Epidermal melanocyte (primary cell): ENCODE measurements around the gene UBL5.

ENCODE experiments used
- DNase-seq: peaks from one replicate; pipeline ENCODE4 v3.0.0; 2011; ENCODE audit warnings: low spot score; ENCODE audit not compliant: insufficient read length

UBL5 gene

DNA sequence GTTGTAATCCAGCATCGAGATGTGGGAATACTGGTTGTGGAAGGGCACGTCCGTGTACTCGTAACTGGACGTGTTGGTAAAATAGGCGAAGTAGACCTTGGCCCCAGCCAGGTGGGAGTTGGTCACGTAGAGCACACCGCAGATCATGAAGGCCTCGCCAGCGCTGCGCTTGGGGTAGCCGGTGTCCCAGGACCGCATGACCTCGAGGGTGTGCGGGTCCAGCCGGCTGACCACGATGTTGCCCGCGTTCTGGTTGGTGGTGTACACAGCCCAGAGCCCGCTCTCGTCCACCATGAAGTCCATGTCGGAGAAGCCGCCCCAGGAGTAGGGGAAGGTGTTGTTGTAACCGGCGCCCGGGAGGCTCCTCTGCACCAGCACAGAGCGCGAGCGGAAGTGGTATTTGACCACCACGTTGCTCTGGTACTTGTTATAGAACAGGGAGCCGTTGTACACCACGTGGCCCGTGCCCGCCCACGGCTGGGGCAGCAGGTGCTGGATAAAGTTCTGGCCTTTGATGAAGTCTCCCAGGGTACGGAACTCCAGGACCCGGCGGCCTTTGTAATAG lies 26.6 kb downstream of the UBL5 start:
- DNase-seq: no peak

DNA sequence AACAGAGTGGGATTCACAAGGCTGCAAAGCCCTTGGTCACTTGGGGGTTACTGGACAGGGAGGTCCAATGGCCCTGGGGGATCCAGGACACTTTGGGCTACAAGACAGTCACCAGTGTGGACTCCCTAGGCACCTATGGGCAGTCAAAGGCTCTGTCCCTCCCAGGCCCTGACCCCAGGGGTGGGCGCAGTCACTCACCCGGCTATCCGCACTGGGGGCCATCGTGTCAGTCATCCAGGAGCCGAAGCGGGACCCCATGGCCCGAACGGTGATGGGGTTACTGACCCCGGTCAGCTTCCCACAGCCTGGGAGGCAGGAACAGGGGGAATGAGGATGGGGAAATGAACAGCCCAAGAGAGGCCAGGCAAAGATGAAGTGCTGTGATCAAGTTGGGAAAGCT lies 28.9 kb downstream of the UBL5 start:
- no peak for DNase-seq

DNA sequence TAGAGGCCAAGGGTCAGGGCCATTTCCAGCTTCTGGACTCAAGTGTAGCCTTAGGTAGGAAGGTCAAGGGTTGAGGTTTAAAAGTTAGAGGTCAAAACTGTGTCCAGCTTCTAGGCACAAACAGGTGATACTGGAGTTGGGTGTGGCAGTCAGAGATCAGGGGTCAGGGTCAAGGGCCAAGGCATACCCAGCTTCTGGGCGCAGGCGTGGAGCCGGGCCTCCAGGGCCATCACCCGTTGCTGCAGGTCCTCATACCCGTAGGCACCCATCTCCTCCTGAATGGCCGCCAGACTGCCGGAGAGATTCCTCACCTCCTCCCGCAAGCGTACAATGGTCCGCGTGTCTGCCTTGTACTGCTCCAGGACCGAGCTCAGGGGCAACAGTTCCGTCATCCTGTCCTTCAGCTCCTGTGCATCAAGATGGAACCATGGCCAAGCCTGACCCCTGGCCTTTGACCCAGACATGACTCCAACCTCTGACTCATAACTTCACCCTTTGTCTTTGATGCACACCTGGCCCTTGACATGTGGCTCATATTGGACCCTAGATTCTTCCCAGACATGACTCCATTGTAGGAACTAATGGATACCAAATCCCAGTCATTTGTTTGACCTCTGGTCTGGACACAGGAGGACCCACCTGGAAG lies 29.5 kb downstream of the UBL5 start:
- DNase-seq: no peak

DNA sequence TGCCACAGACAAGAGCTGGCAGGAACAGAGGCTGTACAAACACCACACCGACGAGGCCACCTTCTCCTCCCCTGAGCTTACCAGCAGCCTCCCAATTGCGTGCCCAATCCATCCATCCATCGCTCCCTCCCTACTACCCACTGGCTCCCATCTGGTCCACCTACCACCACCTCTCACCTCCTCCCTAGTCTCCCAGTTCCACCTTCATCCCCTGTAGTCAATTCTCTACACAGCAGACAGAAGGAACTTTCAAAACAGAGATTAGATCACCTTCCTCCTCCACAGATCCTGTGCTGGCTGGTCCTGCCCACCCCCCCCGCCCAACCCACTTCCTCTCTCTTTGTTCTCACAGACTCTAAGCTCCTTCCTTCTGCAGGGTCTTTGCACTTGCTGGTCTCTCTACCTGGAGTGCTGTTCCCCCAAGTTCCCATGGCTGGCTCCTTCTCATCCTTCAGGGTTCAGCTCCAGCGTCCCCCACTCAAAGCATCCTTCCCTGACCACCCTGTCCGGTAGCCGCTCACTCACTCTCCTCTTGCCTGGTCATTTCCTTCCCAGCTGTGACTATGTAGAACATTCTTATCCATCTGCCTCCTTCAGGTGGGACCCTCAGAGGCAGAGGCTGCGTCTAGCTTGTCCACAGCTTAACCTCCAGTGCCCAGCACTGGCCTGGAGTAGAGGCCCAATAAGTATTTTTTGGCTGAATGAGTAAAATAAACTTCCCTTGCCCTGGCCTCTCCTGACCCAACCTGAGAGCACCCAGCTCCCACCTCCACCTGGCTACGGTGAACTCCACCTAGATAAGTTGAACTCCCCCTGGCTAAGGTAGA lies 30.4 kb downstream of the UBL5 start:
- no peak for DNase-seq

DNA sequence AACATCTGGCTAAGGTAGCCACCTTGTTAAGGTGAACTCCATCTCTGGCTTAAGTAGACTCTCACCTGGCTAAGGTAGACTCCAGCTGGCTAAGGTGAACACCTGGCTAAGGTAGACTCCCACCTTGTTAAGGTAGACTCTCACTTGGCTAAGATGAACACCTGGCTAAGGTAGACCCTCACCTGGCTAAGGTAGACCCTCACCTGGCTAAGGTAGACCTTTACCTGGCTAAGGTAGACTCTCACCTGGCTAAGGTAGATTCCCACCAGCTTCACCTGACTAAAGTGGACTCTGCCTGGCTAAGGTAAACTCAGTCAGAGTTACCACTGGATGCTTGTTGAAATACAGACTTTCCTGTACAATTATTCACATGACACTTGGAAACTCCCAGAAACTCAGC lies 31.0 kb downstream of the UBL5 start:
- DNase-seq: no peak

DNA sequence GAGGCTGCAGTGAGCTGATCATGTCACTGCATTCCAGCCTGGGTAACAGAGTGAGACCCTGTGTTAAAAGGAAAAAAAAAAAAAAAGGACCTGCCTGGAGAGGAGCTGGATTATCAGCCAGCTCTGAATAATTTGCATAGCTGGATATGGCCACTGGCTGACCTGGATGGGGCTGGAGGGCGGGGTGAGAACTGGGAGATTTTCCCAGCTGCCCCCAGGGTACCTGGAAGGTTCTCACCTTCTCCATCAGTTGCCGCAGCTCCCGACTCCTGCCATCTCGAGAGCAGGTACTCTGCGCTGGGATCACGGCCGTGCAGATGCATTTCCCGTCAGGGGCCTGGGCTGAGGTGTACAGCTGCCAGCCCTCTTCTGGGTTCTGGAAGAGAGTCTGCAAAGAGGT lies 32.7 kb downstream of the UBL5 start:
- DNase-seq: no peak

DNA sequence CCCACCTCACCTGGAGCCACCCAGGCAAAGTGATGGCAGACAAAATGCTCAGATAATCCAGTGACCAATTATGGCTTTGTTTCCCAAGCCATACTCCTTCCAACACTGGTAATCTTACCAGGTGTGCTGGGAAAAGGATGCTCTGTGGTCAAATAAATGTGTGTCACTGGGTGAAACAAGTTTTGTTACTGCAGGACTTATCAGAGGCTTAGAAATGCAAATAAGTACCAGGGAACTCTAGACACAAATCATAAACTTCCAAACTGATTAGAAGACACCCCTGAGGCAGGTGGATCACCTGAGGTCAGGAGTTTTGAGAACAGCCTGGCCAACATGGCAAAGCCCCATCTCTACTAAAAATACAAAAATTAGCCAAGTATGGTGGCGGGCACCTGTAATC lies 33.8 kb downstream of the UBL5 start:
- DNase-seq: no peak

DNA sequence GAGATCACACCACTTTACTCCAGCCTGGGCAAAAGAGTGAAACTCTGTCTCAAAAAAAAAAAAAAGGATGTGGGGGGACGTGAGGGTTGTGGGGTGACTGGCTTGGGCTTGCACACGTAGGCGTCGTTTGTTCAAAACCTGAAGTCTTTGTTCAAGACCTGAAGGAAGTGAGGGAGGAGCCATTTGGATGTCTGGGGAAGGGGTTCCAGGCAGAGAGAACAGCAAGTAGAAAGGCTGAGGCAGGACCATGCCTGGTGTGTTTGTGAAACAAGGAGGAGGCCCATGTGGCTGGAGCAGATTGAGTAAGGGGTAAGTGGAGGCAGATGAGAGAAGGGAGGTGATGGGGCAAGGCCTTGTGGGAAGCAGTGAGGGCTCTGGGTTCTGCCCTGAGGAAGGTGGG lies 35.2 kb downstream of the UBL5 start:
- no peak for DNase-seq

DNA sequence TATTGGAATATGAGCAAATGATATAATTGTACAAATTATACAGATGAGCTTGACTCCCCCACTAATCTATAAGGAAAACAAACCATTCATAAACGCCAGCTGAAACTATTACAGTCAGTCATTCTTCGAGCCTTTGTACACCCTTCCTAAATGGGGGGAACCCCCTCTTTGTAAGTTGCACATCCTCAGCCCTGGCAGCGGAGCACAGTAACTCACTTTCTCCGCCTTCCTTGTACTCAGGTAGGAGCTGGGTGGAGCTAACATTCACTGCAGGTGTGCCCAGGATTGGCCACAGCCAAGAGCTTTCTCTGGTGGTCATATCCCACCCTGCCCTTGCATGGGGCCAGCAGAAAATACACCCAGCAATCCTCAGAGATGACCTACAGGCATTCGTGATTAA lies 36.0 kb downstream of the UBL5 start:
- DNase-seq: no peak

DNA sequence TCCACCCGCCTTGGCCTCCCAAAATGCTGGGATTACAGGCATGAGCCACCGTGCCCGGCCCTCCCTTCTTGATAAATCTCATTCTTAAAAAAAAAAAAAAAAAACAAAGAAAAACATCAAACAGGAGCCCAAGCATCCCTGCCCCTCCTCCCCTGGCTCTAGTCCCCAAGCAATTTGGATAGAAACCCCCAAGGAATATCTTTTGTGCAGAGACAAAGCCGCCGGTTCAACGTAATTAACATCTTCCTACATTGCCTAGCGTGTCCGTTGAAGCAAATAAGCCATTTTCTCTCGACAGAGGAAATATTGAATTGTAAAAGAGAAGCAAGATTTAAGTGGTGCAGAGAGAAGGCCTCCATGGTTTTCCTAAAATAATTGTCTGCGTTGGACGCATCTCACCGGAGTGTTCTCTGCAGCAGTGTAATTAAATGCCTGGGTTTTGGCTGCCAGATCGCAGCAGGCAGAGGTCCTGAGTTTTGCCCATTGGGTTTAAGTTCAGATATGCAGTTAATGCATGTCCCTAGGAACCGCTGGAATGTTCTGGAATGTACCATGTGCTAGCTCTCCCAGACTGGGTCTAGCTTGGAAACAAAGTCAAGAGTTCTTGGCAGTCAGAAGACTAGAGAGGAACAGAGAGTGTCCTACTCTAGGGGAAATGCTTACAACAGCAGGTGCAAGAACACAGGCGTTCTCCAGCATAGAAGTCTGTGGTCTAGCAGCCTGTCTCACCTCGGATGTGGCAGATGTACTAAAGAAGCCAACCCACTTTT lies 38.2 kb downstream of the UBL5 start:
- DNase-seq: no peak

DNA sequence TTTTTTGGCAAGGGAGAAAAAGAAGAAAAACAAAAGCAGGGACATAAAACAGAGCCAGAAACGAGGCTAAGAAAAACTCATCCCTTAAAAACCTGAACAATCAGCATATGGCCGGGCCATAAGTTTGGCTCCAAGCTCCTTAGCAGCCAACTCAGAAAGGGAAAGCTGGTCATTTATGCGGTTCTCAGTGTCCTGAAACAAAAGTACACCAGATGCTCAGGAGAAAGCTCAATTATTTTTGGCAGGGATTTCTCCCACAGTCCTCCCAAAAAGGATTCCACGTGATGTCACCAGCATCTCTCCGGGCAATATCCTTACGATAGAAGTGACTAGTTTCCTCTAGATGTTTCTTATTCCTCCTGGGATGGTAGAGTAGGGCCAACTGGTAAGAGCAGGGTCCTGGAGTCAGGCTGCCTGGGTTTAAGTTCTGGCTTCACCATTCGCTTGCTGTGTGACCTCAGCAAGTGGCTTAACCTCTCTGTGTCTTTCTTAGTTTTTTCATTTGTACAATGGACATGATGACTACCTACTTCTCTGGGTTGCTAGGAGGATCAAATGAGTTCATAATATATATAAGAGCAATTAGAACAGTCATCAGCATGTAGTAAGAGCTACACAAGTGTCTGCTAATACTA lies 41.4 kb downstream of the UBL5 start:
- no peak for DNase-seq

DNA sequence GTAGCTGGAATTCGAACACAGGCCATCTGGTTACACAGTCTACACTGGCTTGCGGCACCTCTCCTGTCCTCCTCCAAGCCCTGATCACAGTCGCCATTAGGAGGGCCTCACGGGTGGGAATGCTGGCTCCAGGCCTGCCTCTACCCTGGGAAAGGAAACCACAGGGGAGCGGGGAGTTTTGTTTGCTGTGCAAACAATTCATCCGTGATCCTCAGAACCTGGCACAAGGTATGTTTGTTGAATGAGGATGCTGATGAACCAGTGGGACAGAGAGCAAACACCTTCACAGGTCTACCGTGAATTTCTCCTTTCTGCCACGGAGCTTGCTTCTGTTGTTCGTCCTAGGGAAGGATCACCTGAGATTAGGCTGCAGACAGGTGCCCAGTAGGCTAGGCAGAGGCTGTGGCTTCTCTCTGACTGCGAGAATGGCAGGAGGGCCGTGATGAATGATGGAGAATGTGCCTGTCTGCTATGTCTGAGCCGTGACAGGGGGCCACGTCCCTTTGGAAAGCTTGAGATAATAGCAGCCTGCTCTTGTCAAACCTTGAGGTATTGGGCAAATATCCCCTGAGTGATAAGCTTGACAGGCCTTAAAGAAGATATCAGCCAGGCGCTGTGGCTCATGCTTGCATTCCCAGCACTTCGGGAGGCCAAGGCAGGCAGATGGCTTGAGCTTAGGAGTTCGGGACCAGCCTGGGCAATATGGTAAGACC lies 44.1 kb downstream of the UBL5 start:
- DNase-seq: no peak

DNA sequence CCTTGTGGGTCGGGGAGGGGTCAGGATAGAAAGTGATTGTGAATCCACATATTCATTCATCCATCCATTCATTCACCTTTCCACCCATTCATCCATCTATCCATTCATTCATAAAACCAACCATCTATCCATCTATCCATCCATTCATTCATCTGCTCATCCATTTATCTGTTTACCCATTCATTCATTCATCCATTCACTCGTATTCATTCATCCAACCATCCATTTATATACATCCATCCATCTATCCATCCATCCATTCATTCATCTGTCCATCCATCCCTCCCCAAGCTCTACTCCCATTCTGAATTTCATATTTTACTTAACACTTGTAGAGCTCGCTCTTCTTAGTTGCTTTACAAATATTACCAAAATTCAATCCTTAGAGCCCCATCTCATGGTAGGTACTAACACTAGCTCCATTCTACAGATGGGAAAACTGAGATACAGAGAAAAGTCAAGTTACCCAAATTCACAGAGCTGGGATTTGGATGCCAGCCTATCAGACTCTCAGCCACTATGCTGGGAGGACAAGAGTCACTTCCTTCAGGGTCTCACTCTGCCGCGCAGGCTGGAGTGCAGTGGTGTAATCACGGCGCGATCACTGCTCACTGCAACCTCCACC lies 45.0 kb downstream of the UBL5 start:
- no peak for DNase-seq

DNA sequence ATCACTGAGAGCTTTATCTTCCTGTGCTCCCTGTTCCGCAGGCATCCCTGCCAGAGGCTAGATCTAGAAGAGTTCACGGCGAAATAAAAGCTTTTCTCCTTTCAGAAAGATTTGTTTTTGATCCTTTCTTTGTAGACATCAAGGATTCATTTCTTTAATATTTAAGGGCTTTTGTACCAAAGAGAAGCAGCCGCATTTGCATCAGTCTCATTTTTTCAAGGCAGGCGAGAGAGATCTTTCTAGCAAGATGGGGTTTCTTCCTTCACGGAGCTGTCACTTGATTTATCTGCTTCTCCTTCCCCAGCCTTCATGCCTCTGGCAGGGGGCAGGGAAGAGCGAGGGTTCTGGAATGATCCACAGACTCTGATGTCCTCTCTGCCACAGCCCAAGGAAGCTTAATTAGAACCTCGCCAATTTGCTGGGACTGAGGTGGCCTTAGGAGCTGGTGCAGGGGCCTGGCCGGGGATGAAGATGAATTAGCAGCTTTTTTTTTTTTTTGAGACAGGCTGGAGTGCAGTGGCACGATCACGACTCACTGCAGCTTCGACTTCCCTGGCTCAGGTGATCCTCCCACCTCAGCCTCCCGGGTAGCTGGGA lies 47.4 kb downstream of the UBL5 start:
- no peak for DNase-seq

DNA sequence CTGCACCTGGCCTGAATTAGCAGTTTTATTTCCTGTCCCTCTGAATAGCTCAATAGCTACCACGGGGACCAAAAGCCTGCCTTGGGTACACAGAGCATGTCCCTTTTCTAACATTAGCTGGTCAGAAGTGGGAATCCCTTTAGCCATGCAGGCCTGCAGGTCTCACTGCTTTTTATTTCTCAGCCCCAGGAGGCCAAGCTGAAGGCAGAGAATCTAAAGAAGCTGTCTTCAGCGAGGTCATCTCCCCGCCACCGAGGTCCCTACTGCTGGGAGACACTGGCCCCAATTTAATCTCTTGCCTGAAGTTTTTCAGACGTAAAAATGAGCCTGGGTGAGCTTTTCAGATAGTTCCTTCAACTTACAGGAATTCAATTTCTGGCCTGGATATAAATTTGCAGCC lies 48.1 kb downstream of the UBL5 start:
- DNase-seq: no peak

DNA sequence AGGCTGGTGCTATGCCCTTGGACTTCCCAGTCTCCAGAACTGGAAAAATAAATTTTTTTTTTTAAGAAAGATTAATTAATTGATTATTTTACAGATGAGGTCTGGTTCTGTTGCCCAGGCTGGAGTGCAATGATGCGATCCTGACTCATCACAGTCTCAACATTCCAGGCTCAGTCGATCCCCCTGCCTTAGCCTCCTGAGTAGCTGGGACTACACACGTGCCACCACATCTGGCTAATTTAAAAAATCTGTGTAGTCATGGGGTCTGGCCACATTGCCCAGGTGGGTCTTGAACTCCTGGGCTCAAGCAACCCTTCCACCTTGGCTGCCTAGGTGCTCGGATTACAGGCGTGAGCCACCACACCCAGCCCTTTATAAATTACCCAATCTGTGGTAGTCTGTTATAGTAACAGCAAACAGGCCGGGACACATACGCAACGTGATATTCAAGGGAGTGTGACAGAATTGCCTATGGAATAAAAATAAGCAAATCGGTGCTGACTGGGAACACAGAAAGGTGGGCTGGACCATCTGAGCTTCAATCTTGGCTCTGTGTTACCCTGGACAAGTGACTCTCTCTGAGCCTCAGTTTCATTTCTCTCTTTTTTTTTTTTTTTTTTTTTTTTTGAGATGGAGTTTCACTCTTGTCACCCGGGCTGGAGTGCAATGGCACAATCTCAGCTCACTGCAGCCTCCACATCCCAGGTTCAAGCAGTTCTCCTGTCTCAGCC lies 50.2 kb downstream of the UBL5 start:
- DNase-seq: no peak

DNA sequence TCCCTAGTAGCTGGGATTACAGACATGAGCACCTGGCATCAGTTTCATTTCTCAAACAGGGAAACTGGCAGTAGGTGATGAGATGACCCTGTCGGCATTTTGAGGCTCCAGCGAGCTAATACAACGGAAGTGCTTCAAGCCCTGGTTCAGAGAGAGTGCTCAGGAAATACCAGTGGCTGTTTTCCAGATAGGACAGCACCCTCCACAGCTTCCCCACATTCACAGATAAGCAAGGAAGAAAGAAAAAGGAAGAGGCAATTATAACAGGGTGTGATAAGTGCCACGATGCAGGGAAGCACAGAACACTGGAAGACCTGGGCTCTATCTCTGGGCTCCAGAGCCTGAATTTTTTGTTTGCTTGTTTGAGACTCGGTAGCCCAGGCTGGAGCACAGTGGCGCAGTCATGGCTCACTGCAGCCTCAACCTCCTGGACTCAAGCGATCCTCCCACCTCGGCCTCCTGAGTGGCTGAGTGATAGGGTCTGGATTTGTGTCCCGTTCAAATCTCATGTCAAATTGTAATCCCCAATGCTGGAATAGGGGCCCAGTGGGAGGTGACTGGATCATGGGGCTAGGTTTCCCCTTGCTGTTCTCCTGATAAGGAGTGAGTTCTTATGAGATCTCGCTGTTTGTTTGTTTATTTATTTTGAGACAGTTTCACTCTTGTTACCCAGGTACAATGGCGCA lies 50.9 kb downstream of the UBL5 start:
- DNase-seq: no peak
